ENCODE data around the gene PEAK3. TPM values are rescaled to one million over a fixed set of nuclear protein-coding genes. Genes with fewer than 3 reads are reported as not detected.

PEAK3 gene
- total RNA-seq, 2 experiments from 2014 or later, result 0.70 to 0.88 TPM

DNA sequence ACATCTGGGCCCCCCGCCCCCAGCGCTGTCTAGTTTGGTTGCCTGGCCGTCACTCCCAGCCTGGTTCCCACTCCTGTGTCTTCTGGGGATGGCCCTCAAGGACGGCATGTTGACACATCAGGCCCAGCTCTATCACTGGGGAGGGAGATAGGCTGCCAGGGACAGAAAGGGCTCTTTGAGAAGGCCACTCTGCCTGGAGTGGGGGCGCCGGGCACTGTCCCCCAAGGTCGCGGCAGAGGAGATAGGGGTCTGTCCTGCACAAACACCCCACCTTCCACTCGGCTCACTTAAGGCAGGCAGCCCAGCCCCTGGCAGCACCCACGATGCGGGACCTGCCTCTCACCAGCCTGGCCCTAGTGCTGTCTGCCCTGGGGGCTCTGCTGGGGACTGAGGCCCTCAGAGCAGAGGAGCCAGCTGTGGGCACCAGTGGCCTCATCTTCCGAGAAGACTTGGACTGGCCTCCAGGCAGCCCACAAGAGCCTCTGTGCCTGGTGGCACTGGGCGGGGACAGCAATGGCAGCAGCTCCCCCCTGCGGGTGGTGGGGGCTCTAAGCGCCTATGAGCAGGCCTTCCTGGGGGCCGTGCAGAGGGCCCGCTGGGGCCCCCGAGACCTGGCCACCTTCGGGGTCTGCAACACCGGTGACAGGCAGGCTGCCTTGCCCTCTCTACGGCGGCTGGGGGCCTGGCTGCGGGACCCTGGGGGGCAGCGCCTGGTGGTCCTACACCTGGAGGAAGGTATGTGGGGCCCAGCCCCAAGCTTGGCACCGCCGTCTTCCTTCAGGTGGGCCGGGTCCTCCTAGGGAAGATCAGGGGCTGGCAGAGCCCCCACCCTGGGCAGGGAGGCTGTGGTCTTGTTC is 32.7 kb downstream of the PEAK3 start, which contains the start of gene AMH:
AMH (plus strand) TSS at position 314 of the 857 bp plus-strand sequence; CDS start at position 324, 10 bp downstream.
- H3K4me3 Mint-ChIP-seq, result no peak within 1 kb of the TSS
- ChIA-PET CTCF (interaction anchor here (0.5 kb wide), 1 partner anchor 143 kb away, joined by 3 read pairs; no protein-coding TSS in a partner anchor), POLR2A (interaction anchor here (1.0 to 3.2 kb wide), 6 partner anchors 9 to 23 kb away, joined by 4 to 43 read pairs (median 6); no protein-coding TSS in a partner anchor)
- H3K27ac Mint-ChIP-seq, result no peak within 1 kb of the TSS
- H3K36me3 Mint-ChIP-seq (ENCODE audit: low read depth), result peaks cover 29% of the 10 kb centered on the region
- no peak for DNase-seq
- no peaks in the 10 kb centered on the region for H3K9me3 Mint-ChIP-seq
- H3K4me1 Mint-ChIP-seq, result peaks cover 13% of the 10 kb centered on the region
- peaks cover 29% of the 10 kb centered on the region for H3K27me3 Mint-ChIP-seq

- no peak for DNase-seq
- no peak overlapping the region for H3K4me3 Mint-ChIP-seq
- H3K36me3 Mint-ChIP-seq (ENCODE audit: low read depth), result peaks cover 31% of the 10 kb centered on the region
- peaks cover 9% of the 10 kb centered on the region for H3K4me1 Mint-ChIP-seq
- no peak overlapping the region for H3K27ac Mint-ChIP-seq
- no peaks in the 10 kb centered on the region for H3K9me3 Mint-ChIP-seq
- CTCF ChIA-PET, result interaction anchor here (0.5 to 0.9 kb wide), 2 partner anchors 13 to 143 kb away, joined by 3 read pairs; no protein-coding TSS in a partner anchor
- peaks cover 23% of the 10 kb centered on the region for H3K27me3 Mint-ChIP-seq
- POLR2A ChIA-PET, result interaction anchor here (1.0 to 3.2 kb wide), 4 partner anchors 9 to 21 kb away, joined by 3 to 43 read pairs (median 4); no protein-coding TSS in a partner anchor
Observed at GRCh38 chr19:2248136-2249009, 33.6 kb downstream of the PEAK3 start.

DNA sequence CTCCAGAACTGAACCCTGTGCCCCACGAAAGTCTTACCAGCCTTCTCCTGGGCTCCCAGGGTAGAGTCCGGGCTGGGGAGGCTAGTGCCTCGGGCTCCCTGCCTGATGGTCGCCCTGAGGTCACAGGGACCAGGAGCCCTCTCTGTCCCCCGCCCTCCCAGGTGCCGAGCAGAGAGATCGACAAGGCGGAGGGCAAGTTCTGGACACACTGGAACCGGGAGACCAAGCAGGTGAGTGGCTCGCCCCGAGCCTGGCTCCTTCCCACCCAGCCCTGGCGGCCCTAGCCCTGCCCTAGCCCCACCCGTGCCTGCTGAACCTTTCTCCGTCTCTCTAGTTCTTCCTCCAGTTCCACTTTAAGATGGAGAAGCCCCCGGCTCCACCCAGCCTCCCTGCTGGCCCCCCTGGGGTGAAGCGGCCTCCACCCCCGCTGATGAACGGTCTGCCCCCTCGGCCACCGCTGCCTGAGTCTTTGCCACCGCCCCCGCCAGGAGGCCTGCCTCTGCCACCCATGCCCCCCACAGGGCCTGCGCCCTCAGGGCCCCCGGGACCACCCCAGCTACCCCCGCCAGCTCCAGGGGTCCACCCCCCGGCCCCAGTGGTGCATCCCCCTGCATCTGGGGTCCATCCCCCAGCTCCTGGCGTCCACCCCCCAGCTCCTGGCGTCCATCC is 34.4 kb downstream of the PEAK3 start:
- no peak for DNase-seq
- Mint-ChIP-seq H3K27ac (no peak overlapping the region), H3K9me3 (no peaks in the 10 kb centered on the region), H3K27me3 (peaks cover 15% of the 10 kb centered on the region), H3K36me3 (ENCODE audit: low read depth) (peaks cover 38% of the 10 kb centered on the region), H3K4me3 (no peak overlapping the region), H3K4me1 (peaks cover 11% of the 10 kb centered on the region)
- POLR2A ChIA-PET, result interaction anchor here (1.0 to 3.2 kb wide), 3 partner anchors 9 to 22 kb away, joined by 3 to 43 read pairs (median 3); no protein-coding TSS in a partner anchor
- CTCF ChIA-PET, result interaction anchor here (0.9 kb wide), 1 partner anchor 14 kb away, joined by 3 read pairs; no protein-coding TSS in a partner anchor

DNA sequence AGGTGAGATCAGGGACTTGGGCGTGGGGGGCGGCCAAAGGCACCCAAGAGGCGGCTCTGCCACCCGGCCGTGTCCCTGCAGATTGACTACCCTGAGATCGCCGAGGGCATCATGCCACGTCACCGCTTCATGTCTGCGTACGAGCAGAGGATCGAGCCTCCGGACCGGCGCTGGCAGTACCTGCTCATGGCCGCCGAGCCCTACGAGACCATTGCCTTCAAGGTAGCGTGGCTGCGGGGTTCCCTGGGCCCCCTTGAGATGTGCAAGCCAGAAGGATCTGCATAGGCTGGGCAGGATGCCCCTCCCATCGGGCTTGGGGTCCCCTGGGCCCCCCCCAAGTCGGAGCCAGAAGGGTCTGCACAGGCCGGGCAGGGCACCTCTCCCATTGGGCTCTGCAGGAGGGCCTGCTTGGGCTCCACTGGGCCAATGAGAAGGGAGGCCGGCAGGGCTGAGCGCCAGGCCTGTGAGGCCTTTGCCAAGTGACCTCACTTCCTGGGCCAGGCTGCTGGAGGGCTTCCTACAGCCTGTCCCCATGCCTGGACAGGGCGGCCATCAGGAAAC is 35.1 kb downstream of the PEAK3 start:
- Mint-ChIP-seq H3K27me3 (peaks cover 10% of the 10 kb centered on the region), H3K9me3 (no peaks in the 10 kb centered on the region), H3K4me1 (peaks cover 11% of the 10 kb centered on the region), H3K36me3 (ENCODE audit: low read depth) (peaks cover 42% of the 10 kb centered on the region), H3K27ac (no peak overlapping the region), H3K4me3 (no peak overlapping the region)
- POLR2A ChIA-PET, result interaction anchor here (1.0 kb wide), 1 partner anchor 9 kb away, joined by 3 read pairs; no protein-coding TSS in a partner anchor
- CTCF ChIA-PET, result no interaction called here
- DNase-seq, result no peak

DNA sequence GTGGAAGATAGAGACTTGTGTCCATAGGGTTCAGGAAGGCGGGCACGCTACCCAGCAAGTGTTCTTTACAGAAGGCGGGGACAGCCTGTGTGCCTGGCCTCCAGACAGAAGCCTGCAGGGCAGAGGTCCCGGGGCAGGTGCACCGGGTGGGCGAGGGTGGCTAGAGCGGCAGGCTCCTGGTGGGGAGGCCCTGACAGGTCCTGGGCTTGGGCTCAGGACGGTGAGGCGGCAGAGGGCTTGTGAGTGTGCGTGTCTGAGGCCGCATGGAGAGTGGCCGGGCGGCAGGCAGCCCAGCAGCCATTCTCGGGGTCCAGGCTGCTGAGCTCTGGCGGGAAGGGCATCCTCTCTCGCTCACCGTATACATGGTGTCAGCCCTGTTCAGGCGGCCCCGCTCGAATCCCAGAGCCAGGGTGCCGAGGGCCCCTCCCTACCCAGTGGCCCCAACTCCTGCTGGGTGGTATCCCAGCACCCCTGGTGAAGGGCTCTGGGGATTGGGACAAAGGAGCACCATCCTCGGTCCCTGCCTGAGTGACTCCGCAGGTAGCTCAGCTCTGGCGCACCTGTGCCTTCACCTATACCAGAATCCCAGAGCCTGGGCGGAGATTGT is 35.9 kb downstream of the PEAK3 start:
- Mint-ChIP-seq H3K4me1 (peaks cover 16% of the 10 kb centered on the region), H3K27ac (no peak overlapping the region), H3K36me3 (ENCODE audit: low read depth) (peaks cover 43% of the 10 kb centered on the region), H3K9me3 (no peaks in the 10 kb centered on the region), H3K4me3 (no peak overlapping the region), H3K27me3 (peaks cover 7% of the 10 kb centered on the region)
- POLR2A ChIA-PET, result interaction anchor here (1.0 kb wide), 1 partner anchor 9 kb away, joined by 3 read pairs; no protein-coding TSS in a partner anchor
- CTCF ChIA-PET, result interaction anchor here (0.6 kb wide), 1 partner anchor 66 kb away, joined by 3 read pairs; no protein-coding TSS in a partner anchor
- DNase-seq, result no peak

- CTCF ChIA-PET, result interaction anchor here (0.6 kb wide), 1 partner anchor 67 kb away, joined by 3 read pairs; no protein-coding TSS in a partner anchor
- Mint-ChIP-seq H3K27ac (no peak overlapping the region), H3K36me3 (ENCODE audit: low read depth) (peaks cover 51% of the 10 kb centered on the region), H3K27me3 (peaks cover 5% of the 10 kb centered on the region), H3K4me3 (no peak overlapping the region), H3K9me3 (no peaks in the 10 kb centered on the region), H3K4me1 (peaks cover 24% of the 10 kb centered on the region)
- DNase-seq, result no peak
- POLR2A ChIA-PET, result interaction anchor here (0.7 to 1.0 kb wide), 2 partner anchors 9 to 11 kb away, joined by 3 read pairs; no protein-coding TSS in a partner anchor
Observed at GRCh38 chr19:2245273-2245672, 36.7 kb downstream of the PEAK3 start.

- H3K27ac Mint-ChIP-seq, result no peak overlapping the region
- H3K27me3 Mint-ChIP-seq, result no peaks in the 10 kb centered on the region
- no peak for DNase-seq
- H3K9me3 Mint-ChIP-seq, result no peaks in the 10 kb centered on the region
- H3K4me1 Mint-ChIP-seq, result peaks cover 29% of the 10 kb centered on the region
- peaks cover 53% of the 10 kb centered on the region for H3K36me3 Mint-ChIP-seq (ENCODE audit: low read depth)
- POLR2A ChIA-PET, result interaction anchor here (1.0 kb wide), 1 partner anchor 10 kb away, joined by 3 read pairs; no protein-coding TSS in a partner anchor
- CTCF ChIA-PET, result no interaction called here
- no peak overlapping the region for H3K4me3 Mint-ChIP-seq
Observed at GRCh38 chr19:2244486-2244885, 37.5 kb downstream of the PEAK3 start.

DNA sequence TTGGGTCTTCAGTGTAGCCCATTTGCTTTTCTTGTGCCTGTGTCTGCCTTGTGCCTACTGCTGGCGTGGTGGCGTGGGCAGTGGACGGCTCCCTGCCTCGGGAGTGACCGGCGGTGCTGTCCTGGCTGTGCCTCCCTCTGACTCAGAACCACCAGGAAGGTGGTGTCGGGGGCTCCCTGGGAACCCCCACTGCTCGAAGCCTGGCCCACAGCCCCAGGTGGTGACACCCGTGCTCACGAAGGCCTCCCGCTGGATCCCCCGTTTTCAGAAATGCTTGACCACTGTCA is 37.9 kb downstream of the PEAK3 start:
- H3K27ac Mint-ChIP-seq, result no peak overlapping the region
- H3K4me1 Mint-ChIP-seq, result peaks cover 34% of the 10 kb centered on the region
- ChIA-PET CTCF (no interaction called here), POLR2A (no interaction called here)
- no peak for DNase-seq
- H3K9me3 Mint-ChIP-seq, result no peaks in the 10 kb centered on the region
- peaks cover 55% of the 10 kb centered on the region for H3K36me3 Mint-ChIP-seq (ENCODE audit: low read depth)
- H3K4me3 Mint-ChIP-seq, result no peak overlapping the region
- H3K27me3 Mint-ChIP-seq, result no peaks in the 10 kb centered on the region

- Mint-ChIP-seq H3K4me3 (no peak overlapping the region), H3K36me3 (ENCODE audit: low read depth) (peaks cover 59% of the 10 kb centered on the region), H3K9me3 (no peaks in the 10 kb centered on the region), H3K27ac (no peak overlapping the region), H3K4me1 (peaks cover 39% of the 10 kb centered on the region), H3K27me3 (no peaks in the 10 kb centered on the region)
- ChIA-PET POLR2A (no interaction called here), CTCF (no interaction called here)
- DNase-seq, result no peak
Observed at GRCh38 chr19:2243274-2244124, 38.5 kb downstream of the PEAK3 start.

DNA sequence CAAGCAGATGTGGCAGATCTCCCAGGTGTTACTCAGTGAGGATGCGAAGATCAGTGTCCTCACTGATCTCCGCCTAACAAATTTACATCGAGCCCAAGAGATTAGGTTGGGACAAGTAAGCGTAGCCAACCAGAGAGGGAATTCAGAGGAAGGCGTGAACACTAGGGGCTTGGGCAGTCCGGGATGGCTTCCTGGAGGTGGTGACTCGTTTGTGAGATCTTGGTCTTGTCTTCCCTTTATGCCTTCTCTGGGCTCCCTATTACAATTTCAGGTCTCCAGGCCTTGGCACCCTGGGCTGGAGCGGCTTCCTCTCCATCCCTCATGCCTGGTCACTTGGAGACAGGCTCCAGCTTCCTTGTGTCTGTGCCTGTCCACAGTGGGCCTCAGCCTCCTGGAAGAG is 39.2 kb downstream of the PEAK3 start:
- no peaks in the 10 kb centered on the region for H3K27me3 Mint-ChIP-seq
- H3K9me3 Mint-ChIP-seq, result no peaks in the 10 kb centered on the region
- peaks cover 46% of the 10 kb centered on the region for H3K4me1 Mint-ChIP-seq
- H3K4me3 Mint-ChIP-seq, result no peak overlapping the region
- no peak for DNase-seq
- POLR2A ChIA-PET, result no interaction called here
- H3K27ac Mint-ChIP-seq, result no peak overlapping the region
- peaks cover 64% of the 10 kb centered on the region for H3K36me3 Mint-ChIP-seq (ENCODE audit: low read depth)
- CTCF ChIA-PET, result no interaction called here

- Mint-ChIP-seq H3K27ac (no peak overlapping the region), H3K36me3 (ENCODE audit: low read depth) (peaks cover 67% of the 10 kb centered on the region), H3K4me3 (no peak overlapping the region), H3K4me1 (peaks cover 51% of the 10 kb centered on the region), H3K27me3 (no peaks in the 10 kb centered on the region), H3K9me3 (no peaks in the 10 kb centered on the region)
- CTCF ChIA-PET, result interaction anchor here (0.9 kb wide), 1 partner anchor 151 kb away, joined by 4 read pairs; no protein-coding TSS in a partner anchor
- DNase-seq, result no peak
- POLR2A ChIA-PET, result interaction anchor here (1.0 to 1.7 kb wide), 2 partner anchors 22 to 43 kb away, joined by 4 to 7 read pairs; no protein-coding TSS in a partner anchor
Observed at GRCh38 chr19:2242092-2242537, 39.9 kb downstream of the PEAK3 start.

Data from activated CD4-positive, alpha-beta memory T cell treated with anti-CD3 and anti-CD28 coated beads, Interleukin-2, amount 10 ng/mL, durations not matched to agents 7 days and 5 days (primary cell).